NOMO-1 (cell line): ENCODE data around the gene HS3ST1.
"Not testable (repeated sequence)": the region's sequence is repeated elsewhere in the genome, so short reads cannot be mapped to it uniquely, and the experiment has no call there.

ENCODE experiments used
- DNase-seq, 2 experiments: peaks; one replicate each; lab custom pipeline; 2025; ENCODE audit not compliant: unreplicated experiment in 2 of 2; lab: John Stamatoyannopoulos, UW

HS3ST1 gene

GRCh38 chr4:11408233-11408967 lies 20.3 kb downstream of the HS3ST1 start:
- no peak for DNase-seq

GRCh38 chr4:11407551-11407950 lies 21.1 kb downstream of the HS3ST1 start:
- no peak for DNase-seq

GRCh38 chr4:11404431-11404830 lies 24.3 kb downstream of the HS3ST1 start:
- no peak for DNase-seq

GRCh38 chr4:11402192-11402591 lies 26.5 kb downstream of the HS3ST1 start:
- DNase-seq: no peak

- DNase-seq: no peak
Measured at GRCh38 chr4:11399461-11399971, 29.2 kb downstream of the HS3ST1 start.

- no peak for DNase-seq
Measured at GRCh38 chr4:11397819-11398610, 30.7 kb downstream of the HS3ST1 start.

GRCh38 chr4:11397146-11397545 lies 31.5 kb downstream of the HS3ST1 start:
- no peak for DNase-seq

GRCh38 chr4:11393551-11393950 lies 35.1 kb downstream of the HS3ST1 start:
- no peak for DNase-seq

- not testable (repeated sequence) for DNase-seq
Measured at GRCh38 chr4:11384072-11384471, 44.6 kb downstream of the HS3ST1 start.

- DNase-seq: no peak
Measured at GRCh38 chr4:11376571-11376970, 52.1 kb downstream of the HS3ST1 start.

GRCh38 chr4:11376146-11376545 lies 52.5 kb downstream of the HS3ST1 start:
- DNase-seq: no peak

- no peak for DNase-seq
Measured at GRCh38 chr4:11368701-11369115, 60.0 kb downstream of the HS3ST1 start.

- no peak for DNase-seq
Measured at GRCh38 chr4:11367371-11367770, 61.3 kb downstream of the HS3ST1 start.

- DNase-seq: no peak
Measured at GRCh38 chr4:11366859-11367258, 61.8 kb downstream of the HS3ST1 start.

GRCh38 chr4:11365039-11365438 lies 63.7 kb downstream of the HS3ST1 start:
- no peak for DNase-seq

GRCh38 chr4:11359591-11359990 lies 69.1 kb downstream of the HS3ST1 start:
- DNase-seq: no peak

- no peak for DNase-seq
Measured at GRCh38 chr4:11355226-11355625, 73.5 kb downstream of the HS3ST1 start.

- no peak for DNase-seq
Measured at GRCh38 chr4:11354531-11354930, 74.2 kb downstream of the HS3ST1 start.

GRCh38 chr4:11348449-11349088 lies 80.1 kb downstream of the HS3ST1 start:
- DNase-seq: no peak

- DNase-seq: no peak
Measured at GRCh38 chr4:11344916-11345315, 83.8 kb downstream of the HS3ST1 start.

- no peak for DNase-seq
Measured at GRCh38 chr4:11343536-11343935, 85.2 kb downstream of the HS3ST1 start.
